K562 (cell line): ENCODE results near the gene AHCYL2. TPM values are rescaled to one million over a fixed set of nuclear protein-coding genes. Genes with fewer than 3 reads are reported as not detected.
A peak's percentile ranks its signal among the peaks of the same experiment; 100 is the strongest.

Experiments used
- GABPB2 ChIP-seq: fragments of 250-450 bp; sonication (Bioruptor Pico); conservative IDR thresholded peaks from 2 replicates; pipeline ENCODE4 v1.5.1; 2021; ENCODE audit warnings: mild to moderate bottlenecking
- KDM4B ChIP-seq, 2 experiments: fragments of 450-650 bp in 1 of 2; sonication (generic) in 1 of 2; IDR thresholded peaks; 2 replicates each; pipeline ENCODE4 v1.6.1; 2016 to 2017; ENCODE audit warnings: borderline replicate concordance in 2 of 2, antibody characterized with exemption in 1 of 2, low read depth in 1 of 2, mild to moderate bottlenecking in 1 of 2
- NR3C1 ChIP-seq: sonication (generic); formaldehyde crosslinking; IDR thresholded peaks from 2 replicates; pipeline ENCODE4 v1.8.1; 2022; ENCODE audit warnings: missing genetic modification reagents
- PHTF2 ChIP-seq: fragments of 250-450 bp; sonication (Bioruptor Pico); IDR thresholded peaks from 2 replicates; pipeline ENCODE4 v1.5.0; 2021; ENCODE audit warnings: mild to moderate bottlenecking
- POLR3A ChIP-seq: IDR thresholded peaks from 2 replicates; pipeline ENCODE4 v1.6.1; 2011; ENCODE audit warnings: borderline replicate concordance, mild to moderate bottlenecking, moderate library complexity; ENCODE audit not compliant: insufficient read length, insufficient read depth; ENCODE audit errors: extremely low read depth
- POLR3G ChIP-seq: IDR thresholded peaks from 2 replicates; pipeline ENCODE4 v1.6.1; 2011; ENCODE audit not compliant: insufficient read length, insufficient replicate concordance; ENCODE audit errors: extremely low read depth
- RUNX1 ChIP-seq: sonication (generic); IDR thresholded peaks from 2 replicates; pipeline ENCODE4 v1.6.1; 2016; ENCODE audit warnings: antibody characterized with exemption, low read depth
- SIN3A ChIP-seq, 2 experiments: fragments of 150-350 bp in 1 of 2; IDR thresholded peaks; 2 replicates each; pipeline ENCODE4 v1.6.1; 2011 to 2016; ENCODE audit warnings: borderline replicate concordance in 2 of 2, low read depth in 2 of 2, low read length in 2 of 2, mild to moderate bottlenecking in 2 of 2, moderate library complexity in 2 of 2; ENCODE audit not compliant: control insufficient read depth in 1 of 2
- ZBTB12 ChIP-seq: fragments of 250-450 bp; sonication (Bioruptor Pico); IDR thresholded peaks from 2 replicates; pipeline ENCODE4 v1.4.0; 2020
- ZNF146 ChIP-seq: IDR thresholded peaks from one replicate; pipeline ENCODE4 v1.6.1; 2018; ENCODE audit warnings: missing compliant biosample characterization; ENCODE audit not compliant: unreplicated experiment
- ZNF592 ChIP-seq: fragments of 450-650 bp; IDR thresholded peaks from 2 replicates; pipeline ENCODE4 v1.6.1; 2017; ENCODE audit warnings: antibody characterized with exemption, mild to moderate bottlenecking
- polyA plus RNA-seq, 8 experiments: library from polyadenylated mRNA; depleted of rRNA in 4 of 8; stranded (reverse) in 5 of 8; unstranded in 3 of 8; fragments of >200 nt; fragmentation: Nextera tagmentation in 2 of 8; fragmentation: Illumina TruSeq in 1 of 8; extraction: Ambion mirVana in 2 of 8; extraction: Trizol in 1 of 8; gene quantifications; 2 replicates each; pipeline versions ENCODE4 v1.2.1 to v1.2.3, GENCODE V29; 2011 to 2014; ENCODE audit warnings: inconsistent platforms in 1 of 8, missing spikeins in 1 of 8
- total RNA-seq, 7 experiments: library from RNA; depleted of rRNA in 6 of 7; stranded (reverse); fragments of >200 nt in 6 of 7; fragmentation: Illumina TruSeq in 2 of 7; extraction: Trizol in 2 of 7; gene quantifications; 2 replicates each; pipeline versions ENCODE4 v1.2.1 to v1.2.3, GENCODE V29; 2011 to 2021; ENCODE audit warnings: low replicate concordance in 1 of 7
- TF ChIP-seq, protein P1 (sequence below): fragments of 450-650 bp; IDR thresholded peaks from 2 replicates; pipeline ENCODE4 v1.6.1; 2018; ENCODE audit not compliant: partially characterized antibody
- TF ChIP-seq, protein P2 (sequence below): sonication (generic); formaldehyde crosslinking; IDR thresholded peaks from 2 replicates; pipeline ENCODE4 v1.9.0; 2022; ENCODE audit warnings: mild to moderate bottlenecking, missing genetic modification reagents
- TF ChIP-seq, protein P3 (sequence below): fragments of 250-450 bp; sonication (Bioruptor Pico); IDR thresholded peaks from 2 replicates; pipeline ENCODE4 v1.4.0; 2020; ENCODE audit warnings: mild to moderate bottlenecking, moderate library complexity, borderline replicate concordance

Gene AHCYL2
- total and polyA plus RNA-seq, 9 of the 15 experiments (the other 6 are each of a cell fraction or from before 2014, with no cell fraction given): 0.93 to 10.5 (median 5.2) TPM

DNA sequence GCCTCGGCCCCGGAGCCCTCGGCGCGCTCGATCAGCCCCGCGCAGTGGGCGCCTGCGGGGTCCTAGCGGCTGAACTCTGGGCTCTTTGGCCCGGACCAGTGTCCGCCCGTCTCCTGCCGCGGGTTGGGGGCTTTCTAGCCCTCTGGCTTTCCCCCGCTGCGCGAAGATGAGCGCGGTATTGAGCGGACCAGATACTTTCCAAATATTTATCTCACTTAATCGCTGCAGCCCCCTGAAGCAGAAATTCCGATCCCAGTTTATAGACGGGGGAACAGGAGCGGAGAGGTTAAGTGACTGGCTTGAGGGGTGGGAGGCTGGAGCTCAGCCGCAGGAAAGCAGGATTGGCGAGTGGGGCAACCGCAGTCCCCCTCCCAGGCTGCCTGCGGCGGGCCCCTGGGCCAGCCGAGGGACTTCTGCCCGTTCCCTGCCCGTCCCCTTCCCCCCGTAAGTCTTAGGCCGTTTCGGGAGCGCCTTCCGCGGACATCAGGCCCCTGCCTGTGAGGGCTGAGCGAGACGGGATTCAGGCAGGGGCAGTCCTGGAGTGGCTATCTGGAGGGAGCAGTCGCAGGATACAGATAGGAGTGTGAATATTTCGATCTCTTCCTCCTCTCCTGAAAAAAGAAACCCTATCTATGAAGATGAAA lies 210.0 kb downstream of the AHCYL2 start (continued):
- no peak for TF ChIP-seq GABPB2 (CRISPR knock-in tag)
- no peak for TF ChIP-seq RUNX1
- TF ChIP-seq ZBTB12: no peak
- TF ChIP-seq, protein P1, sequence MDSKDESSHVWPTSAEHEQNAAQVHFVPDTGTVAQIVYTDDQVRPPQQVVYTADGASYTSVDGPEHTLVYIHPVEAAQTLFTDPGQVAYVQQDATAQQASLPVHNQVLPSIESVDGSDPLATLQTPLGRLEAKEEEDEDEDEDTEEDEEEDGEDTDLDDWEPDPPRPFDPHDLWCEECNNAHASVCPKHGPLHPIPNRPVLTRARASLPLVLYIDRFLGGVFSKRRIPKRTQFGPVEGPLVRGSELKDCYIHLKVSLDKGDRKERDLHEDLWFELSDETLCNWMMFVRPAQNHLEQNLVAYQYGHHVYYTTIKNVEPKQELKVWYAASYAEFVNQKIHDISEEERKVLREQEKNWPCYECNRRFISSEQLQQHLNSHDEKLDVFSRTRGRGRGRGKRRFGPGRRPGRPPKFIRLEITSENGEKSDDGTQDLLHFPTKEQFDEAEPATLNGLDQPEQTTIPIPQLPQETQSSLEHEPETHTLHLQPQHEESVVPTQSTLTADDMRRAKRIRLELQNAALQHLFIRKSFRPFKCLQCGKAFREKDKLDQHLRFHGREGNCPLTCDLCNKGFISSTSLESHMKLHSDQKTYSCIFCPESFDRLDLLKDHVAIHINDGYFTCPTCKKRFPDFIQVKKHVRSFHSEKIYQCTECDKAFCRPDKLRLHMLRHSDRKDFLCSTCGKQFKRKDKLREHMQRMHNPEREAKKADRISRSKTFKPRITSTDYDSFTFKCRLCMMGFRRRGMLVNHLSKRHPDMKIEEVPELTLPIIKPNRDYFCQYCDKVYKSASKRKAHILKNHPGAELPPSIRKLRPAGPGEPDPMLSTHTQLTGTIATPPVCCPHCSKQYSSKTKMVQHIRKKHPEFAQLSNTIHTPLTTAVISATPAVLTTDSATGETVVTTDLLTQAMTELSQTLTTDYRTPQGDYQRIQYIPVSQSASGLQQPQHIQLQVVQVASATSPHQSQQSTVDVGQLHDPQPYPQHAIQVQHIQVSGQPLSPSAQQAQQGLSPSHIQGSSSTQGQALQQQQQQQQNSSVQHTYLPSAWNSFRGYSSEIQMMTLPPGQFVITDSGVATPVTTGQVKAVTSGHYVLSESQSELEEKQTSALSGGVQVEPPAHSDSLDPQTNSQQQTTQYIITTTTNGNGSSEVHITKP: peak; percentile 10
- no peak for TF ChIP-seq POLR3A
- no peak for TF ChIP-seq POLR3G
- TF ChIP-seq KDM4B (IDR thresholded peaks at IDR 0.05; ENCODE audit: borderline replicate concordance in 2 of 2, low read depth in 1 of 2): 0 out of 4 replicates have a peak, but pooled peaks of 1 of the 2 experiments have one; percentile 6
- TF ChIP-seq, protein P2, sequence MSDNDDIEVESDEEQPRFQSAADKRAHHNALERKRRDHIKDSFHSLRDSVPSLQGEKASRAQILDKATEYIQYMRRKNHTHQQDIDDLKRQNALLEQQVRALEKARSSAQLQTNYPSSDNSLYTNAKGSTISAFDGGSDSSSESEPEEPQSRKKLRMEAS: no peak; the same call in 1 of the 2 replicates
- TF ChIP-seq, protein P3, sequence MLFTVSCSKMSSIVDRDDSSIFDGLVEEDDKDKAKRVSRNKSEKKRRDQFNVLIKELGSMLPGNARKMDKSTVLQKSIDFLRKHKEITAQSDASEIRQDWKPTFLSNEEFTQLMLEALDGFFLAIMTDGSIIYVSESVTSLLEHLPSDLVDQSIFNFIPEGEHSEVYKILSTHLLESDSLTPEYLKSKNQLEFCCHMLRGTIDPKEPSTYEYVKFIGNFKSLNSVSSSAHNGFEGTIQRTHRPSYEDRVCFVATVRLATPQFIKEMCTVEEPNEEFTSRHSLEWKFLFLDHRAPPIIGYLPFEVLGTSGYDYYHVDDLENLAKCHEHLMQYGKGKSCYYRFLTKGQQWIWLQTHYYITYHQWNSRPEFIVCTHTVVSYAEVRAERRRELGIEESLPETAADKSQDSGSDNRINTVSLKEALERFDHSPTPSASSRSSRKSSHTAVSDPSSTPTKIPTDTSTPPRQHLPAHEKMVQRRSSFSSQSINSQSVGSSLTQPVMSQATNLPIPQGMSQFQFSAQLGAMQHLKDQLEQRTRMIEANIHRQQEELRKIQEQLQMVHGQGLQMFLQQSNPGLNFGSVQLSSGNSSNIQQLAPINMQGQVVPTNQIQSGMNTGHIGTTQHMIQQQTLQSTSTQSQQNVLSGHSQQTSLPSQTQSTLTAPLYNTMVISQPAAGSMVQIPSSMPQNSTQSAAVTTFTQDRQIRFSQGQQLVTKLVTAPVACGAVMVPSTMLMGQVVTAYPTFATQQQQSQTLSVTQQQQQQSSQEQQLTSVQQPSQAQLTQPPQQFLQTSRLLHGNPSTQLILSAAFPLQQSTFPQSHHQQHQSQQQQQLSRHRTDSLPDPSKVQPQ (CRISPR knock-in tag): no peak
- no peak for TF ChIP-seq ZNF146 (CRISPR knock-in tag)
- TF ChIP-seq PHTF2 (CRISPR knock-in tag): no peak
- peak in 1 of 2 experiments; percentile 18; a peak in 1 of 4 replicates for TF ChIP-seq SIN3A (IDR thresholded peaks at IDR 0.05; ENCODE audit: borderline replicate concordance in 2 of 2, control insufficient read depth in 1 of 2, low read depth in 2 of 2, low read length in 2 of 2)
- 0 out of 2 replicates have a peak, but pooled peaks have one; percentile 13 for TF ChIP-seq ZNF592
- no peak for TF ChIP-seq NR3C1 (CRISPR knock-in tag)
